ENCODE results near the gene FAM3C.

- TF ChIP-seq YY1 (IDR thresholded peaks at IDR 0.05; ENCODE audit: insufficient read depth, insufficient read length), result no peak
- TF ChIP-seq ZNF274 (IDR thresholded peaks at IDR 0.05; ENCODE audit: low read depth, low read length), result no peak
These were observed 24.2 kb downstream of the FAM3C start for GRCh38 chr7:121371883-121372282.
